ENCODE data around the gene ACOX3. TPM values are rescaled to one million over a fixed set of nuclear protein-coding genes. Genes with fewer than 3 reads are reported as not detected.

ACOX3 gene
- total and polyA plus RNA-seq, 2 of the 8 experiments (the other 6 are each of a cell fraction or from before 2014, with no cell fraction given) = 2.5 to 9.9 TPM

GRCh38 chr4:8433136-8433535 lies 7.4 kb downstream of the ACOX3 start:
- H3K23ac ChIP-seq (ENCODE audit: insufficient read length) = no peak overlapping the region
- TF ChIP-seq JUND (IDR thresholded peaks at IDR 0.05; ENCODE audit: low read length) (no peak), RAD21 (IDR thresholded peaks at IDR 0.05 in 1 of 2, conservative IDR thresholded peaks at IDR 0.05 in 1 of 2; ENCODE audit: low read depth in 2 of 2, low read length in 2 of 2) (no peak), CHD1 (IDR thresholded peaks at IDR 0.05; ENCODE audit: low read depth, low read length) (no peak), RNF2 (IDR thresholded peaks at IDR 0.05; ENCODE audit: borderline replicate concordance, low read depth, low read length, missing control alignments, poor library complexity, severe bottlenecking) (no peak)

More at GRCh38 chr4:8433136-8433535, 7.4 kb downstream of the ACOX3 start:
- WGBS, 2 experiments (ENCODE audit: extremely low coverage in 1 of 2, insufficient coverage in 1 of 2, insufficient read length in 1 of 2, insufficient replicate concordance in 2 of 2, low coverage in 1 of 2, low lambda C conversion rate in 2 of 2, missing lambda C conversion rate in 1 of 2) = 91% methylated on average over 5 of the region's 5 CpGs; no CpG with 5 or more reads in 1 of the 2 experiments
- ChIA-PET CTCF (ENCODE audit: partially characterized antibody) (interaction anchor here (1.2 kb wide), 1 partner anchor 174 kb away, joined by 4 read pairs; no protein-coding TSS in a partner anchor), POLR2A (ENCODE audit: partially characterized antibody) (no interaction called here)
- Histone ChIP-seq H3K9ac (replicated peaks in 1 of 4; ENCODE audit: extremely low read depth in 1 of 4, low read depth in 3 of 4, low read length in 3 of 4) (no peak overlapping the region), H2BK5ac (ENCODE audit: low read depth, low read length) (no peak overlapping the region), H3K4me2 (ENCODE audit: insufficient read depth in 1 of 2, low read depth in 2 of 2, low read length in 2 of 2) (no peak overlapping the region), H3K18ac (ENCODE audit: extremely low read depth, low read length) (no peak overlapping the region), H3K27ac (ENCODE audit: low read depth, low read length) (no peak overlapping the region), H2BK120ac (replicated peaks; ENCODE audit: low read depth, low read length) (no peak overlapping the region), H2BK20ac (ENCODE audit: low read length) (no peak overlapping the region), H3K14ac (ENCODE audit: insufficient read length) (no peak overlapping the region), H4K20me1 (replicated peaks in 1 of 2; ENCODE audit: control insufficient read depth in 1 of 2, insufficient read depth in 2 of 2, low read length in 2 of 2) (no peaks in the 10 kb centered on the region), H4K91ac (replicated peaks; ENCODE audit: insufficient read length, low read length) (no peak overlapping the region), H3K23me2 (ENCODE audit: low read depth, low read length) (peaks cover under 1% of the 10 kb centered on the region; the same call in 1 of the 2 replicates), H4K5ac (ENCODE audit: insufficient read length, low read depth, low read length) (no peak overlapping the region), H3K4me1 (replicated peaks in 1 of 4; ENCODE audit: control insufficient read depth in 3 of 4, insufficient read depth in 4 of 4, low read length in 3 of 4) (peaks cover 0 to 11% (median 2%) of the 10 kb centered on the region in 4 experiments; a peak in 3 of 7 replicates), H3K9me3 (ENCODE audit: insufficient read depth in 2 of 2, low read depth in 1 of 2, low read length in 1 of 2) (no peaks in the 10 kb centered on the region), H2BK15ac (ENCODE audit: low read length) (no peak overlapping the region), H3K56ac (replicated peaks; ENCODE audit: insufficient read length, low read depth, low read length) (no peak overlapping the region), H2BK12ac (ENCODE audit: low read depth, low read length) (no peak overlapping the region), H3K4me3 (ENCODE audit: extremely low read depth in 1 of 4, insufficient read depth in 2 of 4, low read depth in 3 of 4, low read length in 4 of 4) (no peak overlapping the region), H2AK5ac (ENCODE audit: low read depth, low read length) (no peak overlapping the region), H4K8ac (ENCODE audit: extremely low read depth, insufficient read depth, low read length) (no peak overlapping the region), H3K36me3 (ENCODE audit: control insufficient read depth in 2 of 4, insufficient read depth in 4 of 4, low read length in 3 of 4) (no peaks in the 10 kb centered on the region), H3K4ac (replicated peaks; ENCODE audit: insufficient read length, low read depth, low read length) (no peak overlapping the region), H3K27me3 (replicated peaks in 1 of 4; ENCODE audit: control insufficient read depth in 3 of 4, extremely low read depth in 1 of 4, insufficient read depth in 3 of 4, low read length in 3 of 4) (peaks cover 0 to 2% (median 0%) of the 10 kb centered on the region in 4 experiments; a peak in 1 of 7 replicates), H3K79me2 (ENCODE audit: control insufficient read depth in 1 of 2, insufficient read depth in 2 of 2, low read length in 2 of 2) (no peaks in the 10 kb centered on the region), H2AFZ (ENCODE audit: low read length) (no peak overlapping the region), H3K79me1 (ENCODE audit: low read depth, low read length) (no peaks in the 10 kb centered on the region)
- DNase-seq (ENCODE audit: low read depth in 1 of 2, low spot score in 2 of 2) (no peak), FAIRE-seq (no peak)
